Mesendoderm (in vitro differentiated cells): ENCODE data around the gene MUCL3.

Source experiments
- DNase-seq: peaks from one replicate; pipeline ENCODE4 v3.0.0; 2013
- H2AK5ac ChIP-seq: 2 replicates; pipeline ENCODE4 v1.6.1; 2013; ENCODE audit warnings: low read length, inconsistent platforms
- H2BK120ac ChIP-seq: 2 replicates; pipeline ENCODE4 v1.6.1; 2013; ENCODE audit warnings: low read depth, mild to moderate bottlenecking, low read length, moderate library complexity, mixed read lengths
- H2BK15ac ChIP-seq: replicated peaks from 2 replicates; pipeline ENCODE4 v1.6.1; 2013; ENCODE audit warnings: low read depth, mild to moderate bottlenecking, moderate library complexity
- H2BK5ac ChIP-seq: 2 replicates; pipeline ENCODE4 v1.6.1; 2013; ENCODE audit warnings: low read length, inconsistent platforms
- H3K18ac ChIP-seq: 2 replicates; pipeline ENCODE4 v1.6.1; 2013; ENCODE audit warnings: mild to moderate bottlenecking, low read length, mixed read lengths
- H3K23ac ChIP-seq: one replicate; pipeline ENCODE4 v1.6.1; 2013; ENCODE audit warnings: low read length
- H3K27ac ChIP-seq: 2 replicates; pipeline ENCODE4 v1.5.1; 2013; ENCODE audit warnings: low read depth, mild to moderate bottlenecking, inconsistent platforms, low read length, moderate library complexity
- H3K27me3 ChIP-seq: 2 replicates; pipeline ENCODE4 v1.6.1; 2013; ENCODE audit warnings: low read length, control low read depth, mild to moderate bottlenecking, inconsistent platforms; ENCODE audit not compliant: insufficient read depth, poor library complexity
- H3K36me3 ChIP-seq: 2 replicates; pipeline ENCODE4 v1.6.1; 2013; ENCODE audit warnings: low read length, inconsistent platforms; ENCODE audit not compliant: control insufficient read depth, insufficient read depth
- H3K4ac ChIP-seq: one replicate; pipeline ENCODE4 v1.6.1; 2013; ENCODE audit warnings: low read depth, mild to moderate bottlenecking, low read length, moderate library complexity
- H3K4me1 ChIP-seq: 2 replicates; pipeline ENCODE4 v1.6.1; 2013; ENCODE audit warnings: low read depth, low read length, inconsistent platforms; ENCODE audit not compliant: control insufficient read depth
- H3K4me2 ChIP-seq: 2 replicates; pipeline ENCODE4 v1.6.1; 2013; ENCODE audit warnings: low read length
- H3K4me3 ChIP-seq: 2 replicates; pipeline ENCODE4 v1.5.1; 2013; ENCODE audit warnings: mild to moderate bottlenecking, low read length
- H3K56ac ChIP-seq: one replicate; pipeline ENCODE4 v1.6.1; 2013; ENCODE audit warnings: low read length
- H3K79me1 ChIP-seq: 2 replicates; pipeline ENCODE4 v1.6.1; 2013; ENCODE audit warnings: low read length, inconsistent platforms
- H3K79me2 ChIP-seq: 2 replicates; pipeline ENCODE4 v1.6.1; 2013; ENCODE audit warnings: mild to moderate bottlenecking, low read length; ENCODE audit not compliant: control insufficient read depth, insufficient read depth
- H3K9ac ChIP-seq: 2 replicates; pipeline ENCODE4 v1.6.1; 2013; ENCODE audit warnings: low read length, inconsistent platforms
- H4K5ac ChIP-seq: one replicate; pipeline ENCODE4 v1.6.1; 2013; ENCODE audit warnings: low read length
- H4K8ac ChIP-seq: one replicate; pipeline ENCODE4 v1.6.1; 2013; ENCODE audit warnings: low read depth, mild to moderate bottlenecking, control low read depth, low read length, moderate library complexity
- WGBS: extraction: QIAGEN DNeasy Blood & Tissue Kit; methylation state at CpG from one replicate; pipeline ENCODE4 v1.1.7; 2013; ENCODE audit warnings: low lambda C conversion rate, missing lambda C conversion rate; ENCODE audit not compliant: insufficient coverage; ENCODE audit errors: extremely low coverage; 5-methylcytosine and 5-hydroxymethylcytosine counted together

MUCL3 gene

GRCh38 chr6:30914076-30914853 lies 26.5 kb upstream of the MUCL3 start, which contains the start of gene VARS2:
Gene VARS2, plus strand, starts transcription at chr6:30914238. Its CDS starts 599 bp downstream, at chr6:30914837.
- peak within 1 kb of the TSS; percentile 95 for H3K23ac ChIP-seq
- no peaks in the 10 kb centered on the region for H3K36me3 ChIP-seq
- WGBS = no CpG with 5 or more reads among the region's 52 CpGs

GRCh38 chr6:30914854-30915590 lies 25.8 kb upstream of the MUCL3 start:
- no CpG with 5 or more reads among the region's 17 CpGs for WGBS
- Histone ChIP-seq H4K5ac (no peak overlapping the region), H3K27me3 (no peaks in the 10 kb centered on the region), H3K4me2 (peak overlapping the region; percentile 77), H3K4ac (no peak overlapping the region), H2AK5ac (peak overlapping the region; percentile 56), H3K4me1 (no peaks in the 10 kb centered on the region), H2BK5ac (no peak overlapping the region), H3K9ac (peak overlapping the region; percentile 88), H3K27ac (no peak overlapping the region), H3K56ac (peak overlapping the region; percentile 88), H2BK15ac (no peak overlapping the region), H3K18ac (no peak overlapping the region), H3K36me3 (no peaks in the 10 kb centered on the region), H3K79me1 (no peaks in the 10 kb centered on the region), H3K23ac (no peak overlapping the region), H3K79me2 (no peaks in the 10 kb centered on the region), H4K8ac (no peak overlapping the region), H3K4me3 (no peak overlapping the region), H2BK120ac (no peak overlapping the region)
- DNase-seq = no peak

More at GRCh38 chr6:30914076-30914853, 26.5 kb upstream of the MUCL3 start, which contains the start of gene VARS2:
- Histone ChIP-seq H4K8ac (peak within 1 kb of the TSS; percentile 78), H3K79me1 (no peaks in the 10 kb centered on the region), H3K27me3 (no peaks in the 10 kb centered on the region), H2BK120ac (no peak within 1 kb of the TSS), H2BK15ac (no peak within 1 kb of the TSS), H3K18ac (peak within 1 kb of the TSS; percentile 53), H3K4ac (peak within 1 kb of the TSS; percentile 40), H3K4me2 (peak within 1 kb of the TSS; percentile 77), H3K79me2 (no peaks in the 10 kb centered on the region), H4K5ac (no peak within 1 kb of the TSS), H3K9ac (peak within 1 kb of the TSS; percentile 88), H3K4me1 (no peaks in the 10 kb centered on the region), H2BK5ac (no peak within 1 kb of the TSS), H3K27ac (no peak within 1 kb of the TSS), H2AK5ac (peak within 1 kb of the TSS; percentile 56), H3K4me3 (peak within 1 kb of the TSS; percentile 15), H3K56ac (peak within 1 kb of the TSS; percentile 93)
- DNase-seq = peak; percentile 84

GRCh38 chr6:30915591-30915946 lies 25.2 kb upstream of the MUCL3 start:
- no peak overlapping the region for H3K56ac ChIP-seq
- no peak overlapping the region for H2BK5ac ChIP-seq
- H2BK120ac ChIP-seq = no peak overlapping the region
- H3K4me3 ChIP-seq = no peak overlapping the region
- H2AK5ac ChIP-seq = no peak overlapping the region
- no peak overlapping the region for H3K23ac ChIP-seq
- H3K4ac ChIP-seq = no peak overlapping the region
- no peak overlapping the region for H3K4me2 ChIP-seq
- H3K79me2 ChIP-seq = no peaks in the 10 kb centered on the region
- H4K5ac ChIP-seq = no peak overlapping the region
- H3K36me3 ChIP-seq = no peaks in the 10 kb centered on the region
- H3K9ac ChIP-seq = peak overlapping the region; percentile 64
- H3K27me3 ChIP-seq = no peaks in the 10 kb centered on the region
- no peak overlapping the region for H3K18ac ChIP-seq
- peak; percentile 85 for DNase-seq
- H2BK15ac ChIP-seq = no peak overlapping the region
- H3K4me1 ChIP-seq = no peaks in the 10 kb centered on the region
- H4K8ac ChIP-seq = no peak overlapping the region
- H3K27ac ChIP-seq = no peak overlapping the region
- no CpG with 5 or more reads among the region's 5 CpGs for WGBS
- H3K79me1 ChIP-seq = no peaks in the 10 kb centered on the region

GRCh38 chr6:30917041-30917440 lies 23.7 kb upstream of the MUCL3 start:
- H3K36me3 ChIP-seq = no peaks in the 10 kb centered on the region
- DNase-seq = no peak
- WGBS = no CpG with 5 or more reads among the region's 7 CpGs

GRCh38 chr6:30917487-30917886 lies 23.3 kb upstream of the MUCL3 start:
- no peaks in the 10 kb centered on the region for H3K79me1 ChIP-seq
- no peak overlapping the region for H3K9ac ChIP-seq
- no peak overlapping the region for H3K4me2 ChIP-seq
- no peak overlapping the region for H3K27ac ChIP-seq
- no peaks in the 10 kb centered on the region for H3K79me2 ChIP-seq
- H3K4me1 ChIP-seq = no peaks in the 10 kb centered on the region
- no peak overlapping the region for H2AK5ac ChIP-seq
- no peak overlapping the region for H3K4me3 ChIP-seq
- no peaks in the 10 kb centered on the region for H3K27me3 ChIP-seq
- no peak overlapping the region for H4K8ac ChIP-seq
- H3K36me3 ChIP-seq = no peaks in the 10 kb centered on the region
- WGBS = no CpG with 5 or more reads among the region's 8 CpGs
- H2BK15ac ChIP-seq = no peak overlapping the region
- no peak overlapping the region for H3K4ac ChIP-seq
- no peak overlapping the region for H3K56ac ChIP-seq
- no peak for DNase-seq
- no peak overlapping the region for H2BK120ac ChIP-seq
- H3K18ac ChIP-seq = no peak overlapping the region
- H3K23ac ChIP-seq = no peak overlapping the region
- H2BK5ac ChIP-seq = no peak overlapping the region
- H4K5ac ChIP-seq = no peak overlapping the region

More at GRCh38 chr6:30917041-30917440, 23.7 kb upstream of the MUCL3 start:
- Histone ChIP-seq H3K4me3 (no peak overlapping the region), H2BK5ac (no peak overlapping the region), H3K27ac (no peak overlapping the region), H3K56ac (no peak overlapping the region), H2AK5ac (no peak overlapping the region), H3K9ac (no peak overlapping the region), H3K4me1 (no peaks in the 10 kb centered on the region), H3K4me2 (no peak overlapping the region), H3K4ac (no peak overlapping the region), H3K27me3 (no peaks in the 10 kb centered on the region), H4K8ac (no peak overlapping the region), H4K5ac (no peak overlapping the region), H2BK15ac (no peak overlapping the region), H3K79me1 (no peaks in the 10 kb centered on the region), H3K18ac (no peak overlapping the region), H2BK120ac (no peak overlapping the region), H3K23ac (no peak overlapping the region), H3K79me2 (no peaks in the 10 kb centered on the region)
